Uterus (tissue), 2 donors: ENCODE measurements around the gene ARHGEF18.

Source experiments
- POLR2A ChIP-seq, 2 donors: fragments of 450-650 bp; IDR thresholded peaks; one replicate each; pipeline ENCODE4 v1.6.1; 2016; ENCODE audit warnings: antibody characterized with exemption in 2 of 2, mild to moderate bottlenecking in 1 of 2, moderate library complexity in 1 of 2
- TF ChIP-seq, protein P1 (sequence below), 4 experiments: fragments of 200-600 bp in 2 of 4; fragments of 450-650 bp in 2 of 4; sonication (generic) in 2 of 4; IDR thresholded peaks; one replicate each; pipeline ENCODE4 v1.5.1; 2016 to 2019; ENCODE audit warnings: antibody characterized with exemption in 4 of 4, mild to moderate bottlenecking in 2 of 4, moderate library complexity in 1 of 4

DNA sequence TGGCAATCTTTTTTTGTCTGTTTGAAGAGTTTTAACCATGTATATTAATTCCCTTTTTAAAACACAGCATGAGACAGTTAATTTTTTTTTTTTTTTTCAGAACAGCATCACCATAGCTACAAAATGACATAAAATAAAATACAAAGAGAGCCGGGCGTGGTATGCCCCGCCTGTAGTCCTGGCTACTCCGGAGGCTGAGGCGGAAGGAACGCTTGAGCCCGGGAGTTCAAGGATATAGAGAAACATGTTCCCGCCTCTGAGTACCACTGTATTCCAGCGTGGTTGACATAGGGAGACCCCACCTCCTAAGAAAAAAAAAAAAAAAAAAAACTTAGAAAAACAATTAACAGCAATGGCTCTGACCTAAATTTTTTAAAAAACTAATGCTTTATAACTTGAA lies 44.5 kb upstream of the ARHGEF18 start:
- TF ChIP-seq, protein P1, sequence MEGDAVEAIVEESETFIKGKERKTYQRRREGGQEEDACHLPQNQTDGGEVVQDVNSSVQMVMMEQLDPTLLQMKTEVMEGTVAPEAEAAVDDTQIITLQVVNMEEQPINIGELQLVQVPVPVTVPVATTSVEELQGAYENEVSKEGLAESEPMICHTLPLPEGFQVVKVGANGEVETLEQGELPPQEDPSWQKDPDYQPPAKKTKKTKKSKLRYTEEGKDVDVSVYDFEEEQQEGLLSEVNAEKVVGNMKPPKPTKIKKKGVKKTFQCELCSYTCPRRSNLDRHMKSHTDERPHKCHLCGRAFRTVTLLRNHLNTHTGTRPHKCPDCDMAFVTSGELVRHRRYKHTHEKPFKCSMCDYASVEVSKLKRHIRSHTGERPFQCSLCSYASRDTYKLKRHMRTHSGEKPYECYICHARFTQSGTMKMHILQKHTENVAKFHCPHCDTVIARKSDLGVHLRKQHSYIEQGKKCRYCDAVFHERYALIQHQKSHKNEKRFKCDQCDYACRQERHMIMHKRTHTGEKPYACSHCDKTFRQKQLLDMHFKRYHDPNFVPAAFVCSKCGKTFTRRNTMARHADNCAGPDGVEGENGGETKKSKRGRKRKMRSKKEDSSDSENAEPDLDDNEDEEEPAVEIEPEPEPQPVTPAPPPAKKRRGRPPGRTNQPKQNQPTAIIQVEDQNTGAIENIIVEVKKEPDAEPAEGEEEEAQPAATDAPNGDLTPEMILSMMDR (IDR thresholded peaks at IDR 0.05): no peak
- TF ChIP-seq POLR2A (IDR thresholded peaks at IDR 0.05): no peak
